Measurements from ENCODE around the gene ALK. TPM values are rescaled to one million over a fixed set of nuclear protein-coding genes. Genes with fewer than 3 reads are reported as not detected.

The ALK gene
- polyA plus RNA-seq, 2 of the 4 experiments (the other 2 are of a cell fraction) = not detected

DNA sequence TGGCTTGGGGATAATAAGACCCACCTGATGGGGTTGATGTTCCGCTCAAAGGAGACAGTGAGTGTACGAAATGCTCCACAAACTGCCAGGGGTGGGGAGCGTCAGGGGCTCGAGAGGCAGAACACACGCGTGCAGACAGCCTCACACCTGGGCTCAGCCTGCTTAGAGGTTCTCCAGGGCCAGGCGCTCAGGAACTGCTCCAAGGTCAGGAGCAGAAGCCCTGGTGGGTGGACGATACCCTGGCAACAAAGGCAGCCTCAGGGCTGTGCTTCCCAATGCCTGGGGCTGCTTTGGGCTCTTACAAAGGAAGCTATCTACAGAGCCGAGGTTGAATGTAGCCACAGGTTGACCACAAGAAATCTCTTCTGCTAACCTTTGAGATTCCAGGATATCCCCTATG is 691.7 kb downstream of the ALK start:
- POLR2A ChIA-PET = no interaction called here
- Histone ChIP-seq H3K4me3 (no peak overlapping the region), H3K4me1 (peaks cover 6% of the 10 kb centered on the region; the same call in 1 of the 3 replicates), H3K9me3 (no peaks in the 10 kb centered on the region), H3K27ac (no peak overlapping the region), H3K4me2 (no peak overlapping the region)
- no peak for DNase-seq (ENCODE audit: low read depth in 1 of 2, low spot score in 1 of 2)
- CTCF ChIA-PET = no interaction called here
- ATAC-seq = no peak
- no peak for TF ChIP-seq RAD21 (conservative IDR thresholded peaks at IDR 0.05 in 1 of 2, IDR thresholded peaks at IDR 0.05 in 1 of 2)
- no peak for TF ChIP-seq ZC3H11A (IDR thresholded peaks at IDR 0.05)
- TF ChIP-seq, protein P1, sequence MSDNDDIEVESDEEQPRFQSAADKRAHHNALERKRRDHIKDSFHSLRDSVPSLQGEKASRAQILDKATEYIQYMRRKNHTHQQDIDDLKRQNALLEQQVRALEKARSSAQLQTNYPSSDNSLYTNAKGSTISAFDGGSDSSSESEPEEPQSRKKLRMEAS (IDR thresholded peaks at IDR 0.05) = no peak
- no peak for TF ChIP-seq JUNB (IDR thresholded peaks at IDR 0.05)
- TF ChIP-seq FOXS1 (CRISPR knock-in tag; IDR thresholded peaks at IDR 0.05) = no peak
- TF ChIP-seq HOXA7 (CRISPR knock-in tag; IDR thresholded peaks at IDR 0.05) = no peak
- TF ChIP-seq, protein P2, sequence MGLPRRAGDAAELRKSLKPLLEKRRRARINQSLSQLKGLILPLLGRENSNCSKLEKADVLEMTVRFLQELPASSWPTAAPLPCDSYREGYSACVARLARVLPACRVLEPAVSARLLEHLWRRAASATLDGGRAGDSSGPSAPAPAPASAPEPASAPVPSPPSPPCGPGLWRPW (IDR thresholded peaks at IDR 0.05) = no peak
- TF ChIP-seq HDAC2 (IDR thresholded peaks at IDR 0.05) = no peak
- TF ChIP-seq, protein P3, sequence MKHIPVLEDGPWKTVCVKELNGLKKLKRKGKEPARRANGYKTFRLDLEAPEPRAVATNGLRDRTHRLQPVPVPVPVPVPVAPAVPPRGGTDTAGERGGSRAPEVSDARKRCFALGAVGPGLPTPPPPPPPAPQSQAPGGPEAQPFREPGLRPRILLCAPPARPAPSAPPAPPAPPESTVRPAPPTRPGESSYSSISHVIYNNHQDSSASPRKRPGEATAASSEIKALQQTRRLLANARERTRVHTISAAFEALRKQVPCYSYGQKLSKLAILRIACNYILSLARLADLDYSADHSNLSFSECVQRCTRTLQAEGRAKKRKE (CRISPR knock-in tag; IDR thresholded peaks at IDR 0.05; ENCODE audit: low read depth) = no peak
- FAIRE-seq = no peak
- 71% methylated on average over 9 of the region's 9 CpGs for WGBS (ENCODE audit: missing lambda C conversion rate)

DNA sequence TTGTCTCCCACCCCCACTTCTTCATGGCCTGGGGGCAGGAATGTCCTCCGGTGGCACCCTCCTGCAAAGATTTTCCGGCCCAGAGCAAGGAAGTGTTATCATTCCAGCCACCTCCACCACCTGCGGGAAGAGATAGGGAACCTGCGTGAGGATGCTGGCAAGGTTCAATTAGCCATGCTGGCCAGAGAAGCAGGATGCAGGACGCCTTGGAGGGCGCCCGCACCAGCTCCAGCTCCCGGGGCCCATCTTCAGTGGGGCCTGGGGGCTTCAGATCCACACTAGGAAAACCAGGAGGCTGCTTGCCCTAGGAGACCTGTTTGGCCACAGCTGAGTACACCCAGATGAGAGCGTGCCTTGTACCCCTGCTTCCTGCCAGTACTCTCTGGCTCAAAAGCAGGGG is 692.4 kb downstream of the ALK start:
- Histone ChIP-seq H3K4me1 (peaks cover 10% of the 10 kb centered on the region; the same call in 1 of the 3 replicates), H3K4me3 (no peak overlapping the region), H3K9me3 (no peaks in the 10 kb centered on the region), H3K27ac (no peak overlapping the region), H3K4me2 (no peak overlapping the region; the same call in 2 of the 3 replicates)
- 20% methylated on average over 9 of the region's 9 CpGs for WGBS (ENCODE audit: missing lambda C conversion rate)
- DNase-seq (ENCODE audit: low read depth in 1 of 2, low spot score in 1 of 2) = no peak
- TF ChIP-seq, protein P4, sequence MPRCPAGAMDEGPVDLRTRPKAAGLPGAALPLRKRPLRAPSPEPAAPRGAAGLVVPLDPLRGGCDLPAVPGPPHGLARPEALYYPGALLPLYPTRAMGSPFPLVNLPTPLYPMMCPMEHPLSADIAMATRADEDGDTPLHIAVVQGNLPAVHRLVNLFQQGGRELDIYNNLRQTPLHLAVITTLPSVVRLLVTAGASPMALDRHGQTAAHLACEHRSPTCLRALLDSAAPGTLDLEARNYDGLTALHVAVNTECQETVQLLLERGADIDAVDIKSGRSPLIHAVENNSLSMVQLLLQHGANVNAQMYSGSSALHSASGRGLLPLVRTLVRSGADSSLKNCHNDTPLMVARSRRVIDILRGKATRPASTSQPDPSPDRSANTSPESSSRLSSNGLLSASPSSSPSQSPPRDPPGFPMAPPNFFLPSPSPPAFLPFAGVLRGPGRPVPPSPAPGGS (IDR thresholded peaks at IDR 0.05) = no peak
- TF ChIP-seq, protein P5, sequence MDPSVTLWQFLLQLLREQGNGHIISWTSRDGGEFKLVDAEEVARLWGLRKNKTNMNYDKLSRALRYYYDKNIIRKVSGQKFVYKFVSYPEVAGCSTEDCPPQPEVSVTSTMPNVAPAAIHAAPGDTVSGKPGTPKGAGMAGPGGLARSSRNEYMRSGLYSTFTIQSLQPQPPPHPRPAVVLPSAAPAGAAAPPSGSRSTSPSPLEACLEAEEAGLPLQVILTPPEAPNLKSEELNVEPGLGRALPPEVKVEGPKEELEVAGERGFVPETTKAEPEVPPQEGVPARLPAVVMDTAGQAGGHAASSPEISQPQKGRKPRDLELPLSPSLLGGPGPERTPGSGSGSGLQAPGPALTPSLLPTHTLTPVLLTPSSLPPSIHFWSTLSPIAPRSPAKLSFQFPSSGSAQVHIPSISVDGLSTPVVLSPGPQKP (IDR thresholded peaks at IDR 0.05; ENCODE audit: low read depth, low read length) = no peak
- TF ChIP-seq MAZ (IDR thresholded peaks at IDR 0.05; ENCODE audit: borderline replicate concordance, low read depth, low read length) (no peak), CHD2 (IDR thresholded peaks at IDR 0.05; ENCODE audit: low read length, partially characterized antibody) (no peak), GATA3 (IDR thresholded peaks at IDR 0.05; ENCODE audit: borderline replicate concordance) (no peak), HDAC2 (IDR thresholded peaks at IDR 0.05) (no peak)
- TF ChIP-seq, protein P6, sequence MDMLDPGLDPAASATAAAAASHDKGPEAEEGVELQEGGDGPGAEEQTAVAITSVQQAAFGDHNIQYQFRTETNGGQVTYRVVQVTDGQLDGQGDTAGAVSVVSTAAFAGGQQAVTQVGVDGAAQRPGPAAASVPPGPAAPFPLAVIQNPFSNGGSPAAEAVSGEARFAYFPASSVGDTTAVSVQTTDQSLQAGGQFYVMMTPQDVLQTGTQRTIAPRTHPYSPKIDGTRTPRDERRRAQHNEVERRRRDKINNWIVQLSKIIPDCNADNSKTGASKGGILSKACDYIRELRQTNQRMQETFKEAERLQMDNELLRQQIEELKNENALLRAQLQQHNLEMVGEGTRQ (IDR thresholded peaks at IDR 0.05) = no peak
- TF ChIP-seq, protein P7, sequence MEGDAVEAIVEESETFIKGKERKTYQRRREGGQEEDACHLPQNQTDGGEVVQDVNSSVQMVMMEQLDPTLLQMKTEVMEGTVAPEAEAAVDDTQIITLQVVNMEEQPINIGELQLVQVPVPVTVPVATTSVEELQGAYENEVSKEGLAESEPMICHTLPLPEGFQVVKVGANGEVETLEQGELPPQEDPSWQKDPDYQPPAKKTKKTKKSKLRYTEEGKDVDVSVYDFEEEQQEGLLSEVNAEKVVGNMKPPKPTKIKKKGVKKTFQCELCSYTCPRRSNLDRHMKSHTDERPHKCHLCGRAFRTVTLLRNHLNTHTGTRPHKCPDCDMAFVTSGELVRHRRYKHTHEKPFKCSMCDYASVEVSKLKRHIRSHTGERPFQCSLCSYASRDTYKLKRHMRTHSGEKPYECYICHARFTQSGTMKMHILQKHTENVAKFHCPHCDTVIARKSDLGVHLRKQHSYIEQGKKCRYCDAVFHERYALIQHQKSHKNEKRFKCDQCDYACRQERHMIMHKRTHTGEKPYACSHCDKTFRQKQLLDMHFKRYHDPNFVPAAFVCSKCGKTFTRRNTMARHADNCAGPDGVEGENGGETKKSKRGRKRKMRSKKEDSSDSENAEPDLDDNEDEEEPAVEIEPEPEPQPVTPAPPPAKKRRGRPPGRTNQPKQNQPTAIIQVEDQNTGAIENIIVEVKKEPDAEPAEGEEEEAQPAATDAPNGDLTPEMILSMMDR (IDR thresholded peaks at IDR 0.05) = no peak
- ChIA-PET CTCF (interaction anchor here (1.2 to 1.8 kb wide), 2 partner anchors 10 to 668 kb away, joined by 3 to 10 read pairs; no protein-coding TSS in a partner anchor), POLR2A (no interaction called here)
- FAIRE-seq = no peak
- no peak for ATAC-seq

Data from A549 (cell line).